ENCODE measurements around the gene EXOC6B. TPM values are rescaled to one million over a fixed set of nuclear protein-coding genes. Genes with fewer than 3 reads are reported as not detected.
A peak's percentile ranks its signal among the peaks of the same experiment; 100 is the strongest.

The EXOC6B gene
- total and polyA plus RNA-seq, 8 donors = 22.1 to 30.8 (median 25.9) TPM

- TF ChIP-seq CTCF (IDR thresholded peaks at IDR 0.05) = no peak
- Histone ChIP-seq H3K4me1 (peaks cover 16 to 39% of the 10 kb centered on the region in 2 donors), H3K27ac (no peak overlapping the region), H3K36me3 (no peaks in the 10 kb centered on the region), H3K4me3 (no peak overlapping the region), H3K27me3 (peaks cover 35 to 91% of the 10 kb centered on the region in 2 donors), H3K9me3 (no peaks in the 10 kb centered on the region)
- no peak for DNase-seq
- intact Hi-C loops (cut with DNase I) = loop anchor here in 1 of 2 donors (5.0 kb wide), 1 partner anchor 229 kb away; no protein-coding TSS in a partner anchor
- ATAC-seq = no peak
These were observed 674.9 kb downstream of the EXOC6B start for GRCh38 chr2:72150861-72151356.

GRCh38 chr2:72150157-72150860, 675.5 kb downstream of the EXOC6B start:
- intact Hi-C loops (cut with DNase I) = loop anchor here in 1 of 2 donors (5.0 kb wide), 1 partner anchor 228 kb away; no protein-coding TSS in a partner anchor
- H3K27ac ChIP-seq = no peak overlapping the region
- no peaks in the 10 kb centered on the region for H3K36me3 ChIP-seq
- peak; percentile 80 to 84 for TF ChIP-seq CTCF (IDR thresholded peaks at IDR 0.05)
- H3K9me3 ChIP-seq = no peaks in the 10 kb centered on the region
- peak overlapping the region in 1 of 2 donors; percentile 39 for H3K4me3 ChIP-seq
- peak; percentile 95 for ATAC-seq
- DNase-seq = peak in 2 of 4 donors; percentile 86
- peaks cover 41 to 91% of the 10 kb centered on the region in 2 donors for H3K27me3 ChIP-seq
- H3K4me1 ChIP-seq = peaks cover 19 to 45% of the 10 kb centered on the region in 2 donors

GRCh38 chr2:72149556-72150156, 676.2 kb downstream of the EXOC6B start:
- no peak for TF ChIP-seq CTCF (IDR thresholded peaks at IDR 0.05)
- ATAC-seq (peak; percentile 24), DNase-seq (peak in 2 of 4 donors; percentile 16 to 67)
- H3K9me3 ChIP-seq = no peaks in the 10 kb centered on the region
- H3K27ac ChIP-seq = no peak overlapping the region
- H3K36me3 ChIP-seq = no peaks in the 10 kb centered on the region
- peak overlapping the region; percentile 5 to 39 for H3K4me3 ChIP-seq
- H3K4me1 ChIP-seq = peaks cover 26 to 52% of the 10 kb centered on the region in 2 donors
- intact Hi-C loops (cut with DNase I) = loop anchor here in 1 of 2 donors (5.0 kb wide), 2 partner anchors 227 to 602 kb away; no protein-coding TSS in a partner anchor
- H3K27me3 ChIP-seq = peaks cover 47 to 92% of the 10 kb centered on the region in 2 donors

- ATAC-seq (peak; percentile 45), DNase-seq (peak in 3 of 4 donors; percentile 43 to 79 (median 78))
- Histone ChIP-seq H3K27me3 (peaks cover 54 to 94% of the 10 kb centered on the region in 2 donors), H3K27ac (no peak overlapping the region), H3K4me3 (peak overlapping the region; percentile 22 to 39), H3K4me1 (peaks cover 31 to 58% of the 10 kb centered on the region in 2 donors), H3K36me3 (no peaks in the 10 kb centered on the region), H3K9me3 (no peaks in the 10 kb centered on the region)
- intact Hi-C loops (cut with DNase I) = loop anchor here in 1 of 2 donors (5.0 kb wide), 1 partner anchor 602 kb away; no protein-coding TSS in a partner anchor
- no peak for TF ChIP-seq CTCF (IDR thresholded peaks at IDR 0.05)
These were observed 676.8 kb downstream of the EXOC6B start for GRCh38 chr2:72148837-72149555.
